Kidney (tissue), 14 donors: ENCODE results near the gene FBN2. TPM values are rescaled to one million over a fixed set of nuclear protein-coding genes. Genes with fewer than 3 reads are reported as not detected.

Source experiments
- DNase-seq, 5 donors: peaks; one replicate each; pipeline ENCODE4 v3.0.0-alpha.2; 2013 to 2020
- FAIRE-seq: peaks from 2 replicates; lab custom pipeline; 2012; peaks lifted over from hg19 to GRCh38; lab: Jason Lieb, UNC
- H3K27ac ChIP-seq, 2 donors: one replicate each; pipeline ENCODE4 v1.7.0; 2013; ENCODE audit warnings: low read depth in 2 of 2, low read length in 2 of 2, inconsistent platforms in 1 of 2
- H3K27me3 ChIP-seq: one replicate; pipeline ENCODE4 v1.7.1; 2013; ENCODE audit warnings: low read length, inconsistent platforms; ENCODE audit not compliant: control insufficient read depth, insufficient read depth
- H3K36me3 ChIP-seq, 3 donors: one replicate each; pipeline versions ENCODE4 v1.7.0 to v1.7.1; 2013; ENCODE audit warnings: low read length in 3 of 3, control low read depth in 1 of 3, inconsistent platforms in 1 of 3; ENCODE audit not compliant: insufficient read depth in 3 of 3, control insufficient read depth in 2 of 3
- H3K4me1 ChIP-seq, 3 donors: one replicate each; pipeline versions ENCODE4 v1.7.0 to v1.7.1; 2013; ENCODE audit warnings: low read length in 3 of 3, inconsistent platforms in 1 of 3, low read depth in 1 of 3; ENCODE audit not compliant: control insufficient read depth in 2 of 3, insufficient read depth in 2 of 3
- H3K4me3 ChIP-seq, 3 donors: one replicate each; pipeline versions ENCODE4 v1.7.0 to v1.8.1; 2013; ENCODE audit warnings: low read length in 3 of 3, control low read depth in 1 of 3, inconsistent platforms in 1 of 3
- H3K9ac ChIP-seq, 3 donors: one replicate each; pipeline versions ENCODE4 v1.7.0 to v1.7.1; 2013; ENCODE audit warnings: low read length in 3 of 3, control low read depth in 1 of 3, inconsistent platforms in 1 of 3
- H3K9me3 ChIP-seq, 3 donors: one replicate each; pipeline versions ENCODE4 v1.7.0 to v1.7.1; 2013; ENCODE audit warnings: low read length in 3 of 3, control low read depth in 1 of 3, inconsistent platforms in 1 of 3; ENCODE audit not compliant: control insufficient read depth in 2 of 3, insufficient read depth in 1 of 3
- intact Hi-C: fragments of 100-400 bp; cut with DNase I; formaldehyde crosslinking; loops from one replicate; pipeline ENCODE4 v1.11.1; 2022
- polyA plus RNA-seq: library from polyadenylated mRNA; stranded (reverse); fragments of 350-450 nt; fragmentation: Illumina TruSeq; extraction: RNeasy Lipid Tissue Mini Kit (QIAGEN cat#74804); gene quantifications from one replicate; pipeline ENCODE4 v1.2.3, GENCODE V29; 2014; ENCODE audit warnings: low read depth, low replicate concordance; ENCODE audit not compliant: insufficient read depth
- total RNA-seq: library from RNA; stranded (reverse); fragmentation: NEBNext Ultra II Directional; extraction: Animal tissue kit (Norgen Biotek cat#: 25700); gene quantifications from one replicate; pipeline ENCODE4 v1.2.1, GENCODE V29; 2021
- TF ChIP-seq, protein P1 (sequence below): IDR thresholded peaks from 3 replicates; pipeline ENCODE4 v1.5.1; 2012; ENCODE audit warnings: mild to moderate bottlenecking, moderate library complexity, borderline replicate concordance; ENCODE audit not compliant: insufficient read depth; ENCODE audit errors: extremely low read depth
- donor health status: control.
- donor health status: control.
- donor health status: control.
- donor health status: control.
- donor health status: control.
- donor health status: DM: yes; HTN: yes; CAD: no.
- donor health status: Normal renal cell carcinoma (clear cell type).

The FBN2 gene
- total and polyA plus RNA-seq, 2 donors from 2014 or later, result 0.11 to 1.0 TPM

DNA sequence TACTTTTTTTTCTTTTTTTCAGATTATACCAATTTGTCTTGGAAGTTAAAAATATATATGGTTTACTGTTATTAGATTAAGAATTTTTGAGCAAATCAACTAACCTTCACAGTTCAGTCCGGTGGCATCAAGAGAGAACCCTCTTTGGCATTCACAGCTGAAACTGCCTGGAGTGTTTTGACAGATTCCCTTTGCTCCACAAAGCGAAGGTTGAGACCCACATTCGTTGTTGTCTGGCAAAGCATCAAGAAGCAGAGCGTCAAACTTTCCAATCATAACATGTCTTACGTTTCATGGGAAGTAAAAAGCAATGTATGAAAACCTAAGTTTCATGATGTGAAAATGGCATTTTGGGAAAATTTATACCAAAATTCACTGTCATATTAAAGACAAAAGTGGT is 264.3 kb downstream of the FBN2 start:
- TF ChIP-seq, protein P1, sequence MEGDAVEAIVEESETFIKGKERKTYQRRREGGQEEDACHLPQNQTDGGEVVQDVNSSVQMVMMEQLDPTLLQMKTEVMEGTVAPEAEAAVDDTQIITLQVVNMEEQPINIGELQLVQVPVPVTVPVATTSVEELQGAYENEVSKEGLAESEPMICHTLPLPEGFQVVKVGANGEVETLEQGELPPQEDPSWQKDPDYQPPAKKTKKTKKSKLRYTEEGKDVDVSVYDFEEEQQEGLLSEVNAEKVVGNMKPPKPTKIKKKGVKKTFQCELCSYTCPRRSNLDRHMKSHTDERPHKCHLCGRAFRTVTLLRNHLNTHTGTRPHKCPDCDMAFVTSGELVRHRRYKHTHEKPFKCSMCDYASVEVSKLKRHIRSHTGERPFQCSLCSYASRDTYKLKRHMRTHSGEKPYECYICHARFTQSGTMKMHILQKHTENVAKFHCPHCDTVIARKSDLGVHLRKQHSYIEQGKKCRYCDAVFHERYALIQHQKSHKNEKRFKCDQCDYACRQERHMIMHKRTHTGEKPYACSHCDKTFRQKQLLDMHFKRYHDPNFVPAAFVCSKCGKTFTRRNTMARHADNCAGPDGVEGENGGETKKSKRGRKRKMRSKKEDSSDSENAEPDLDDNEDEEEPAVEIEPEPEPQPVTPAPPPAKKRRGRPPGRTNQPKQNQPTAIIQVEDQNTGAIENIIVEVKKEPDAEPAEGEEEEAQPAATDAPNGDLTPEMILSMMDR, result no peak
- DNase-seq, result no peak
- Histone ChIP-seq H3K27me3 (no peaks in the 10 kb centered on the region), H3K36me3 (peaks cover 0 to 5% (median 0%) of the 10 kb centered on the region in 3 donors), H3K4me3 (no peak overlapping the region), H3K9me3 (no peaks in the 10 kb centered on the region), H3K27ac (no peak overlapping the region), H3K4me1 (no peaks in the 10 kb centered on the region), H3K9ac (no peak overlapping the region)
- no peak for FAIRE-seq
- intact Hi-C loops, result no loop called here

DNA sequence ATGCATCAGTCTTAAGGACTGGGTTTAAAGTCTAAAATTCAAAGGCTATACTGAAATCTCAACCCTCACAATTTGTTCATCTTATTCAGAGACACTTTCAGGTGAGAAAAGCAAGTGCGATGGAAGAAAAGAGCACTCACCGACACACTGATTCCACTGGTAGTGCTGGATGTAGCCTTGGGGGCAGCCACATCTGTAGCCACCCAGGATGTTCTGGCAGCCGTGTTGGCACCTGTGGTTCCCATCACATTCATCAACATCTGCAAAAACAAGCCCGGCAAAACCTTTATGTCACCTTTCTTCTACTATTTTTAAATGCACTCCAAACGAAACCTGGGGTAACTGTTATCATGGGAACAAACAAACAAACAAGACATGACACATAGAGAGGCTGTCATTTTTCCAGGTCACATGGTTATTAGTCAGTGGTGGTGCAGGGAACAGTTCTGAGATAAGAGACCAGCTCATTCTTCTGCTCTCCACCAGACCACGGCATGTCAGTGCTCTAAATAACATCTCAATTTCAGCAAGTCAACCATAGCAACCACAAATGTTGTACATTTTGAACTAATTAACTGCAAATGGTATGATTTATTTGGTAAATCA is 266.1 kb downstream of the FBN2 start:
- Histone ChIP-seq H3K27ac (no peak overlapping the region), H3K4me1 (no peaks in the 10 kb centered on the region), H3K9ac (no peak overlapping the region), H3K9me3 (no peaks in the 10 kb centered on the region), H3K27me3 (no peaks in the 10 kb centered on the region), H3K36me3 (no peaks in the 10 kb centered on the region), H3K4me3 (no peak overlapping the region)
- intact Hi-C loops, result no loop called here
- TF ChIP-seq, protein P1, result no peak
- FAIRE-seq, result no peak
- no peak for DNase-seq

DNA sequence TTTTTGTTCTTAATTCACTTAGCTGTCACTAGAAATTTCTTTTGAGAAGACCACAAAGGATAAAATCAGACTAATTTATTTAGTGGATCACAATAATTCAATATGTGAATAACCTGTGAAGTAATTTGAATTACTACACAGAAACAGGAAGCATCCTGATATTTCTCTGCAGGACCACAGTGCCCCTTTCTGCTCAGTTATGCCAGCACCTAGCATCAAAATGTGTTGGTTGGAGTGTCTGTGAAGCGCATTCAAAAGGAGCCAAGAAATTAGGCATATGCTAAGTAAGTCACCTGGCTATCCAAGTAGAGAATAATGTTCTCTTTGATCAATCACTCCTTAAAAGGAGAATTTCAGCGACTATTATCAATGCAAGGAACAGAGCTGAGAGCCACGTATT is 267.0 kb downstream of the FBN2 start:
- Histone ChIP-seq H3K4me3 (no peak overlapping the region), H3K9me3 (no peaks in the 10 kb centered on the region), H3K4me1 (no peaks in the 10 kb centered on the region), H3K27ac (no peak overlapping the region), H3K36me3 (no peaks in the 10 kb centered on the region), H3K27me3 (no peaks in the 10 kb centered on the region), H3K9ac (no peak overlapping the region)
- intact Hi-C loops, result no loop called here
- TF ChIP-seq, protein P1, result no peak
- DNase-seq (no peak), FAIRE-seq (no peak)
